GM18907 (cell line): ENCODE data around the gene ZNF554.
"Not testable (repeated sequence)": the region's sequence is repeated elsewhere in the genome, so short reads cannot be mapped to it uniquely, and the experiment has no call there.

ENCODE experiments used
- ATAC-seq: cut with Tn5 transposase; IDR thresholded peaks from one replicate; pipeline ENCODE4 v1.9.1; 2021; ENCODE audit warnings: mild to moderate bottlenecking, moderate library complexity; ENCODE audit not compliant: unreplicated experiment

The ZNF554 gene

DNA sequence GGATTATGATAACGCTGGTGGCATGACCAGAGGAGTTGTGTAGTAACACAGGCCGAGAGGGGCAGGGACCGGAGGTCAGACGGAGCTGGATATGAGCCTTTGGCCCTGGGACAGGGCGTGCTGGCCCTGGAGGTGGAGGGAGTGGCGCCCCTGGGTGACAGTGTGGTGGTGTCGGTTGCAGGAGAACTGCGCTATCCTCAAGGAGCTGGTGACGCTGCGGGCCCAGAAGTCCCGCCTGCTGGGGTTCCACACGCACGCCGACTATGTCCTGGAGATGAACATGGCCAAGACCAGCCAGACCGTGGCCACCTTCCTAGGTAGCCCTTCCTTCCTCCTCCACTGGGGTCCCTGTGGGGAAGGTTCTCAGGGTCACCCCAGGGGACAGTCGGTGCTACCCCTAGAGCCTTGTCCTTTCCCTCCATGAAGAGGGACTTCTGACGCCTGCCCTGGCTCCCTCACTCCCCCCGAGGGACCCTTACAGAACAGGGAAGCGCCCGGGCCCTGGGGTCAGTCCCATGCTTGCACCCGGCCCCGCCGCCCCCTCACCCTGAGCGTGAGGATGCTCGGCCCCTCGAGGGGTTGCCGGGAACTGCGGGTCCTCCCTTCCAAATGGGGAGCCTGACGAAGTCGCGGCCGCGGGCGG, 12.8 kb upstream of the ZNF554 start:
- no peak for ATAC-seq

- no peak for ATAC-seq
Measured at GRCh38 chr19:2807379-2808128, 12.1 kb upstream of the ZNF554 start.

GRCh38 chr19:2808129-2808941, 11.3 kb upstream of the ZNF554 start:
- ATAC-seq = no peak

DNA sequence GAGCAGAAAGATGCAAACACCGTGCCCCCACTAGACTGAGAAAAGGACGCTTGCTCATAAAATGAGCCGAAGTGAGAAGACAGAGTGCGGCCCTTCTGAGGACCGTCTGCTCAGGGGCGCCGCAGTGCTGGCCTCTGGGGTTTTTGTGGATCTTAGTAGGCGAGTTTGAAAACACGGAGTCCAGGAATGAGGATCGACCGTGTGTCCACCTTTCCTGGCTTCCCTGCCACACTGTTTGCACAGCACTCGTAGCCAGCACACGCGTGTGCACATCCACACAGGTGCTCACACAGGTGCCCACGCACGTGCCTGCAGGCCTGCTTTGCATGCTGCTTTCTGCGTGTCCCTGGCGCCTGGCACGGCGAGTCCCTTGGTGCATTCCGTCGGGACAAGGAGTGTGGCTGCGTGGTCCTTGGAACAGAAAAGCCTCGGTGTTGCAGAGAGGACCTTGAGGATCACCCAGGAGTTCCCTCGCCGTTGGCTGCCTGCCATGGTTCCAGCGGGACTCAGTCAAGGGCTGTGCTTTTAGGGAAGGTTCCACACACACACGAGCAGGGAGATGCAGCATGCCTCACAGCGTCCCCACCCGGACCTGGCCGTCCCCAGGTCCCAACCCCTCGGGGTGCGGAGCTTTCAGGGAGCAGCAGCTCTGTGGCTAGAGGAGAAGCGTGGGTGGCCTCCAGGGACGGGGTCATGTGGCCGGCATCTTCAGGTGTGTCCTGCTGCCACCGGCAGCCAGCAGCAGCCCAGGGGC, 10.1 kb upstream of the ZNF554 start:
- no peak for ATAC-seq

DNA sequence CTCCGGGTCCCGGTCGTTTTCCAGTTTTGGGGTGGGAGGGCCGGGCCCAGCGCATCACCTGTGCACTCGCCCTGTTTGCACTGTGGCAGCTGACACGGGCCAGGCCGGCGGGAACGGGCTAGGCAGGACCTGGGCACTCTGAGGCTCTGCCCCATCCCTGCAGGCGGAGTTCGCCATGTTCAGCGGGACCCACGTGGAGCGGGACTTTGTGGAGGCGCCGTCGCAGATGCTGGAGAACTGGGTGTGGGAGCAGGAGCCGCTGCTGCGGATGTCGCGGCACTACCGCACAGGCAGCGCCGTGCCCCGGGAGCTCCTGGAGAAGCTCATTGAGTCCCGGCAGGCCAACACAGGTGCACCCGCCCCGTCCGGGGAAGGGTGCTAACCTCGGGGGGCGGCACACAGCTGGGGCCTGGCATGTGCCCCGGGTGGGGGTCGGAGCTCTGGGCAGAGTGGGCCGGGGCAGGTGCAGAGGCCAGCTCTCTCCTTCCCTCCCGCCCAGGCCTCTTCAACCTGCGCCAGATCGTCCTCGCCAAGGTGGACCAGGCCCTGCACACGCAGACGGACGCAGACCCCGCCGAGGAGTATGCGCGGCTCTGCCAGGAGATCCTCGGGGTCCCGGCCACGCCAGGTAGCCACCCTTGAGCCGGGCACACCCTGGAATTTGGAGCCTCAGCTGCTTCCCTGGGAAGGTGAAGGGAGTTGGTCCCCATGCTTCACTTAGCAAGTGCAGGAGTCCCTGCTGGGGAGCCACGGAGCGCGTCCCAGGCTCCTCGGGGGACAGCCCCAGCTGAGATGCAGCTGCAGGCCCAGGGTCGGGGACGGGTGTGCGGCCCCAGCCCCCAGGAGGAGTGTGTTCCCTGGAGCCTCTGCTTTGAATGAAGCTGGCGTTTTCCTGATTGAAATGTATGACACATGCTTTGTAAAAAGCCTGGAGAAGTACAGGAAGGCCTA, 9.3 kb upstream of the ZNF554 start:
- ATAC-seq = no peak

GRCh38 chr19:2811221-2811722, 8.4 kb upstream of the ZNF554 start:
- no peak for ATAC-seq

DNA sequence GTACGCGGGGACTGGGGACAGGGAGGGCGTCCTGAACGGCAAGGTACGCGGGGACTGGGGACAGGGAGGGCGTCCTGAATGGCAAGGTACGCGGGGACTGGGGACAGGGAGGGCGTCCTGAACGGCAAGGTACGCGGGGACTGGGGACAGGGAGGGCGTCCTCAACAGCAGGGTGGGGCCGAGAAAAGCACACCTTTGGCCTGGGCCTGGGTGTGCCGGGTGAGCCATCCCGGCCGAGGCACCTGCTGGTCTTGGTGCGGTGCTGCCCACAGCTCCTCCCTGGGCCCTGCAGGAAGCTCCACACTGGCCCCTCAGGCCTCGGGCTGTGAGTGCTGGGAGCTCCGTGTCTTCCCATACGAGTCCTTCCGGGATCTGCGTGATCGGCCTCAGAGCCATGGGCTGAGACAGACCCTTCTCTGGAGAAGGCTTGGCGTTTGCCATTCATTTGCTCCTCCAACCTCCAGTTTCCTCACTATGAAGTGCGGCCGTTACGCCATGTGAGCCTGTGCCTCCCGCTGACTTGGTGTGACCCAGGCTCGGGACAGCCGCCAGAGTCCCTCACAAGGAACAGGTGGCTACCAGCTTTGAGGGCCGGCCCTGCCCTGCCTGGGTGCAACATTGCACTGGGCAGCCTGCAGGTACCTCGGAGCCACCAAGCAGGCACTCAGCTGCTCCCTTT, 7.8 kb upstream of the ZNF554 start:
- ATAC-seq = no peak

- ATAC-seq = no peak
Measured at GRCh38 chr19:2812414-2813234, 7.0 kb upstream of the ZNF554 start.

GRCh38 chr19:2813235-2814160, 6.2 kb upstream of the ZNF554 start:
- no peak for ATAC-seq

DNA sequence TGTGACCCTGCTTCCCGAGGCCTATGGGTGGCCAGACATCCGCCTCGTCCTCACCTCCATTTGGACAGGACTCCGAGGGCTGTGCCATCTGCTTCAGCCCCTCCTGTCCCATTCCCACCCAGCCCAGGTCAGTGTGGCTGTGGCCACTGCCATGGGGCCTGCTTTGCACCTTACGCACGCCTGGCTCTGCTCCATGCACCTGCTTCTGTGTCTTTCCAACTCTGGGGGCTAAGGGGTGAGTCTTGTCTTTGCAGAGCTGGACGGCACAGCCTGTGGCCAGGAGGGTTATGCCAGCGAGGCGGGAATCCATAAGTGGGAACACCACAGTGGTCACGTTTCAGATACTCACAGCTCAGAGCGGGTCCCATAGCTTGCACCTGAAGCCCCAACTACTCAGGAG, 5.2 kb upstream of the ZNF554 start:
- ATAC-seq = no peak

DNA sequence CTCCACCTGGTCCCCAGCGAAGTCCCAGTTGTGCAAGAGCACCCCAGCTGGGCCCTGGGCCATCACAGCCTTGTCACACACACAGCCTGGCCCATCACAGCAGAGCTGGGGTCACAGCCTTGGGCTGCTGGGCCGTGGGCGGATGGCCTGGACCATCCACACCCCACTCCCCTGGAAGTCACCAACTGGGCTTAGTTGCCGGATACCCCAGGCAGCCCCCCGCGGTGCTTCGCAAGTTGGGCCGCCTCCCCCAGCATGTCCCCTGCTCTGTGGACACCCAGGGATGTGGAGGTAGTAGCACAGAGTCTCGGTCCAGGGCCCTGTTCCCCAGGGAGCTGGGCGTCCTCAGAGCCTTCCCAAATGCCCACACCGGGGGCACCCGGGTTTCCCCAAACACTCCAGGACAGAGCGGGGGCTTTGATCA, 4.5 kb upstream of the ZNF554 start:
- no peak for ATAC-seq

DNA sequence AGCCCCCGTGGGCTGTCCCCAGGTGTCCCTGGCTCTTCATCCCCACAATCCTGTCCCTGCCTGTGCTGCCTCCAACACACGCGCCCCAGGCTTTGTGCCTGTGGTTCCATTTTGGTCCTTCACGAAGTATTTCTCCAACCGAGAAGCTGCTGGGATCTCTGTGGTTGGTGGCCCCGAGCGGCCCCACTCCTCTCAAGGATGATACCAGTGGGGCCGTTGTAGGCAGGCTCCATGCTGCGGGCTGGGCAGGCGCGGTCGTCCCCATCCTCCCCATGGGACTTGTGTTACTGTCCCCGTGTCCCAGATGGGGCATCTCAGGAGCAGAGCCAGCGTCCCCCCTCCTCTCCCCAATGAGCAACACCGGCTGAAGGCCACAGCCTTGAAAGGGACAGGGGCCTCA, 3.7 kb upstream of the ZNF554 start:
- ATAC-seq = no peak

DNA sequence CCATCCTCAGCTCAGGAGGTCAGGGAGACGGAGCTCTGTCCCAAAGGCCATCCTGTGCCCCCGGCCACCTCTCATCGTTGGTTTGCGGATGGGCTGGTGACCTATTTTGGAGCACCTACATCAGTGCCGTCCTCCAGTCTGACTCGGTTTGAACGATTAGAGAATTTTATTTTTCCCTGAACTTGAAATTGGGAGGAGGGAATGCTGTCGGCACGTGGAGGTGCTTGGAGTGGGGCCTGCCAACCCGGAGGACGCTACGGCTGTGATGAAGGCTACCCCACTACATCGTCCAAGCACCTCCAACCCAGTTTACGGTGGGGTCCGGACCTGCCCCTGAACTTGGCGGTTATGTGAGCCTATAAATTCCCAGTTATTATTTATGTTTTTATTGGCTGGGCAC, 3.0 kb upstream of the ZNF554 start:
- ATAC-seq = no peak

GRCh38 chr19:2817237-2817829, 2.3 kb upstream of the ZNF554 start:
- not testable (repeated sequence) for ATAC-seq

GRCh38 chr19:2820112-2820702, 539 bp downstream of the ZNF554 start:
- no peak for ATAC-seq

- ATAC-seq = no peak
Measured at GRCh38 chr19:2822846-2823245, 3.2 kb downstream of the ZNF554 start.

- no peak for ATAC-seq
Measured at GRCh38 chr19:2823646-2824045, 4.0 kb downstream of the ZNF554 start.
